Endothelial cell of hepatic sinusoid (primary cell): ENCODE data around the gene ZNF385A.

Experiments
- in situ Hi-C: cut with HindIII; loops from 2 replicates; pipeline ENCODE4 v1.10.0; 2017; ENCODE audit warnings: low sequenced_read_pairs

Gene ZNF385A

DNA sequence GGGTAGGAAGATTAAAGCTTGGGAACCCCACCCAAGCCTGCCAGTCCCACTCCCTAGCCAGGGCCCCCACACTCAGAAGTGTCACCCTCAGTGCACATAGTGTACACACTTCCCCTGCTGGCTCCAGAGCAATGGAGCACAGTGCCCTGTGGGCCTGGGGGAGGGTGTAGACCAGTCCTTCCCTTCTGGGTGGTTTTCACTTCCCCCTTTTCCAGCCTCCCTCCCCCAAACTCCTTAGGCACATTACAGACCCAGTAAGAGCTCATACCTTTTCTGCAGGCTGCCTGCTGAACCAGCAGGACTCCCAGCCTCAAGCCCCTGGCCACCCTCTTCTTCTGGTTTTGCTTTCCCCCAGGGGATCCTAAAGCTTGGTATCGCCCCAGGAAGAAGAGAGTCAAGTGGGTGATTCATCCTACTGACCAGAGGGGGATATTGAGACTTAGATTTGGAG, at the start of gene ZNF385A:
Gene ZNF385A, minus strand, starts transcription at position 143 of the 451 bp plus-strand sequence. CDS start 219 bp downstream, outside the sequence.
- in situ Hi-C loops, result loop anchor here (5.0 kb wide), 1 partner anchor 68 kb away; no protein-coding TSS in a partner anchor

DNA sequence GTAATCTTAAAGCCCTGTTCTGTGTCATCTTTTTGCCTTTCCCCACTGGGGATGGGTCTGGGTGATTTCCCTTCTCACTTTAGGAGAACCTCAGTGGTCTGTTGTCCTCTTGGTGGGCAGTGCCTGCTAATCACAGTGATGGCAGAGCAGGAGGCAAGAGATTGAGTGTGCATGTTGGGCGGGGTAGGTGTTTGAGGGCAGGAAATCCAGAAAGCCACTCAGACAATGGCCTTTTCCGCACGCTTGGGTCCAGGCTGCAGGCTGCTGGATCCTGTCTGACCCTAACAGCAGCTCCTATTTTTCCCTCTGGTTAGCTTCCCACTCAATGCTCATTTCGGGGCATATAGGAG, 48.3 kb upstream of the ZNF385A start:
- in situ Hi-C loops, result no loop called here

DNA sequence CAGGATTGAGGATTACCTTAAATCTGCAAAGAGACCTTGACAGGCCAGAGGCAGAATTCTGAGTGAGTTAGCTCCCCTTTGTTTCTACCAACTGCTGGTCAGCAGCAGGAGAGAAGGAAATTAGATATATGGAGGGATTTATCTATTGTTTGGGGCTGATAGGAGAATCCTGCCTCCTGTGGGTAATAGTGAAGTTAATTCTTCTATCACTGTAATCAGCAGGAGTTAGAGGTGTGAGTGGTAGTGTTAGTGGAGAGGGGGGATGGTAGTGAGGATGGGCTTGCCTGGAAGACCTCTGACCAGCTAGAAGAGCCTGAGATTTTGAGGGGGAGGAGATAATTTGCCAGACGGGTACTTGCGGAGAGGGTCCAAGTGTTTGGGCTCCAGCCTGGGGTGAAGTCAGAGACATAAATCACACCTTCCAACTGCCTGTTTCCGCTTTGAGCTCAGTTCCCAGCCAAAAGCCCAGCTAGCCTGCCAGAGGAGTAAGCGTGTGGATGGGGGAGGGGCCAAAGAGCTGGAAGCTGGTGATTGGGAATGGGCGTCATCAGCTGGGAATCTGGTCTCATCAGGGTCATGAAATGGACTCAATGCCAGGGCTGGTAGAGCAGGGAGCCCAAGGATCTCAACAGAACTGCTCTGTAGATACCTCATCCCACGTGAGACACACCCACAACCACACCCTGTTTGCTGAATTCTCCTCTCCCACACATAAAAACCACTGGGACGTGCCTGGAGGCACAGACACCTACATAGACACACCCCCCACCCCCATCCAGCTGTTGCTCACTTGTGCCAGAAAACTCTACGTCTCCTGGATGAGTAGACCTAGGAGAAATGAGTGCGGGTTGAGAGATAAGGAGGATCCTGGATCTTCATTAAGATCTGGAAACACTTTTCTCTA, 47.6 kb upstream of the ZNF385A start:
- in situ Hi-C loops, result no loop called here

DNA sequence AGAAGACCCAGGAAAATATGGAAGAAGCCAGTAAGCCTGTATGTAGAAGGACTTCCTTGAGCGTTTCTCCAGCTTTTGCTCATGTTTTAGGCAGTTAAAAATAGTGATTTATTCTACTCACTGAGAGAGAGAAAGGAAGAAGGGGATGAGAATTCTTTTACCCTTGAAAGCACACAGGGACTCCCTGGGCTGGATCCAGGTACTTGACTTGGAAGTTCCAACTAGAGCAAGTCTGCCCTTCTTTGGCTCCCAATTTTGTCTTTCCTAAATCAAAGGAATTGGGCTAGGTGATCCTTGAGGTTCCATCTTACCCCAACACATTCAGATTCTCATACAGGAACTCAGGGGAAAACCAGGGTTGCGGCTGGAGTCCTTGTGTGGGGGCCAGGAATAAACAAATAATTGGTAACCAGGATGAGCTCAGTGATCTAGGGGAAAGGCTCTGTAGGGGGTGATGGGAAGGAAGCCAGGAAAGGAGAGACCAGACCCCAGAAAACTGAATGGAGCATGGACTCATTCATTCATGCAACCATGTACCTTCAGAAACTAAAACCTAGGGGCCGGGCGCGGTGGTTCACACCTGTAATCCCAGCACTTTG, 46.0 kb upstream of the ZNF385A start:
- in situ Hi-C loops, result no loop called here

GRCh38 chr12:54429014-54429471, 44.5 kb upstream of the ZNF385A start:
- in situ Hi-C loops, result no loop called here

DNA sequence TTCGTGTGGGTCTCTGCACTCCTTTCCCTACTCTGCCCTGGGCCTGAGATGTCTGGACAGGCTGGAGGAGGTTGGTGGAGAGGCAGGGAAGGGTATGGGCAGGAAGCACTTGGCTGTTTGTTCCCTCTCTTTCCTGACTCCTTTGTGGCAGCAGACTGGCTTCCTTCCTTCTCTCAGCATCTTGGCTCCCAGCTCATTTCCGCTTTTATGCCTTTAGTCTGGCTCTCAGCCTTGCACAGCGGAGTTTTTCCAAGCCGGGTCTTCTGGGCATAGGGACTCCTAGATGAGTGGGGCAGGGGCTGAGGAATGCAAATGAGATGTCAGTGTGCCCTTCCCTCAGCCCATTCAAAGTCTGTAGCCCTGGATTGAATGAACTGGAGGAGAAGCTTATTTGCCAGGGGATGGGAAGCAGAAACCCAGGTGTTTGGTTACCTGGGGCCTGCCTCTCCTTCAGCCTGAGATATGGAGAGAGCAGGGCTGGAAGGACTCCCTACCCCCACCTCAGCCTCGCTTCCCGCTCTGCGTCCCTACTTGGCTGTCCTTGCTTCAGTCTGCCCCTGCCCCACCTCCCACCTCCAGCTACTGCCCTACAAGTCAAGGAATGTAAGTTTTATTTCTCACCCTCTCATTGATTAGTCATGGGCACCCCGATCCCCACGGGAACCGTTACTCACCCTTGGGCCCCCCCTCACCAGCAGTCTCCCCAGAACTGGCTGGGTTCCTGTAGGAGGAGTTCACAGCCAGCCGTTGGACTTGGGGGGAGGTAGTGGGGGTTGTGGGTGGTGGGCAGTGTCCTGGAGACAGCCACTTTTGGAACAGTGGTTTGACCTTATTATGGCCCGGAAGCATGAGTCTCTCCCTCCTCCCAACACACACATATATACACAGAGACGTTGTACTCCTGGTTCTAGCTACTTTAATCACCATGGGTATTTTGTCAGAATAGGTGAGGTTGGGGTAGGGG, 43.8 kb upstream of the ZNF385A start:
- in situ Hi-C loops, result no loop called here

DNA sequence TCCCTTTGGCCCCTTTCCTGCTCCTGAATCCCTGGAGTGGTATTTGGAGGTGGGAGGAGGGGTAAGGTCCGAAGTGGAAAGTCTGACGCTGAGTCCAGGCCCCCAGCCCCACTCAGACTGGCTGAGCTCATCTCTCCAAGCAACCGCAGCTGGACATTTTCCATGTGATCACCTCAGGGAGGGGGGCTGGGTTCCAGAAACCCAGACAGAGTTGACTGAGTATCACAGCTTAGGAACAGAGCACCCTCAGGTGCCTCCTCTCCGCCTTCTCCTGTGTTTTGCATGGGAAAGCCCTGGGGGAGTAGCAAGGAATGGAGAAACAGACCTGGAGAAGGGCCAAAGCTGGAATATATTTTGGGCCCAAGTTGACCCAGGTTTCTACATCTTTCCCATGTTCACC, 42.6 kb upstream of the ZNF385A start:
- in situ Hi-C loops, result no loop called here

- in situ Hi-C loops, result no loop called here
Measured at GRCh38 chr12:54426690-54427089, 42.2 kb upstream of the ZNF385A start.

- in situ Hi-C loops, result no loop called here
Measured at GRCh38 chr12:54425702-54426101, 41.2 kb upstream of the ZNF385A start.

GRCh38 chr12:54424224-54424623, 39.7 kb upstream of the ZNF385A start:
- in situ Hi-C loops, result no loop called here

- in situ Hi-C loops, result no loop called here
Measured at GRCh38 chr12:54423816-54424150, 39.2 kb upstream of the ZNF385A start.

GRCh38 chr12:54421879-54422250, 37.3 kb upstream of the ZNF385A start:
- in situ Hi-C loops, result no loop called here

GRCh38 chr12:54421175-54421878, 36.8 kb upstream of the ZNF385A start:
- in situ Hi-C loops, result no loop called here

- in situ Hi-C loops, result no loop called here
Measured at GRCh38 chr12:54420766-54421144, 36.2 kb upstream of the ZNF385A start.

DNA sequence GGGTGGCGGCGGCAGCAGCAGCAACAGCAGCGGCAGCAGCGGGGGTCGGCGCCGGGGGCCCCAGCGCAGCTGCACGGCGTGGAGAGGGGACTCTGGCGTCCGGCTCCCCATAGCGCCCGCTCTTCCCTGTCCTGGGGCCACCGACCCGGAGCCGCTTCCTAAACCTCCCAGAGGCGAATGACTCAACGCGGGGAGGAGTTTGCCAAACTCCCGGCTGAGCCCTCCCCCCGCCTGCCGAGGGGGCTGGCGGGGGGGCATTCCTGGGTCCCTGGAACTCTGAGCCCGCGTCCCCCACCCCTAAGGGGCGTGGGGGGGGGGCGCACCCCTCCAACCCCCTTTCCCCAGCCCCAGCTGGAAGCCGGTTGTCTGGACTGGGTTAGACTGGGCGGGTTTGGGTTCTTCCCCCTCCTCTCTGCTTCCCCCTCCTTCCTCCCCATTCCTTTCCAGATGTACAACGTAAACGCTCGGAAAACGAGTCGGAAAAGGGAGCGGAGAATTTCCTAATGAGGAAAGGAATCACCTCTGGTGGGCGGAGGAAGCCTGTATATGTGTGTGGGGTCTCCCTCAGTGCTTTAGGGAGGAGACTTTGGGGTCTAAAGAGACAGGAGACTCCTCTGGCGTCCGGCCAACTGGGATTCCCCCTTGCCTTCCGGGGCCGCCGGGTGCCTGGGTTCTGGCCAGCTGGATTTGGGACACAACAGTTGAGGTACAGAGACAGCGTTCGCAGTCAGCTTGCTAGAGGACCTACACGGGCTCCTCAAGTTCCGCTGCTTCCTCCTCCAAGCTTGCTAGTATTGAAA, 34.8 kb upstream of the ZNF385A start, which contains the start of gene ITGA5:
Gene ITGA5, minus strand, starts transcription at position 179 of the 800 bp plus-strand sequence. Its CDS starts 68 bp downstream, at position 111.
- in situ Hi-C loops, result no loop called here

DNA sequence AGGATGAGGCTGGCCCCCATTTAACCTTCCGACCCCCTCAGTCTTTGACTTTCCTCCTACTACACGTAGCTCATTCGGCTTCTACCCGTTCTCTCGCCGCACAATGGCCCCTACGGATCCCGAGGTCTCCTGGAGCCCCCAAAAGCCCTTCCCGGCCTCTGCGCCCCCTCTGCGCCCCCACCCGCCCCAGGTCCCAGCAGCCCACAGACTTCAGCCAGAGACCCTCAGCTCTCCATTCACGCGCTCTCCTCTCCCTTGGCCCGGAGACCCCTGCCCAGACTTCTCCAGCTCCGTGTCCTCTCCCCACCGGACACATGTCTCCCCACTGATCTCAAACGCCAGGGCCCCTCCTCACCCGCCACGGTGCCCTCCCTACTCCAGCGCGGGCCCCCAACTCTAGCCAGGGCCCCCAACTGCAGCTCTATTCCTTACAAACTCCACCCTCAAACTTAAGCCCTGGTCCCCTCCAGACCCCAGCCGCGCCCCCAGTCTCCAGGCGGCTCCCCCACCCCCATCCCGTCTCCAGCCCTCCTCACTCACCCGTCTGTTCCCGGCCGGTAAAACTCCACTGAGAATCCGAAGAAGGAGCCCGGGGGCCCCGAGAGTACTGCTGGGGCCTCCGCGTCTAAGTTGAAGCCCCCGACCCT, 34.0 kb upstream of the ZNF385A start:
- in situ Hi-C loops, result no loop called here

GRCh38 chr12:54417712-54418440, 33.3 kb upstream of the ZNF385A start:
- in situ Hi-C loops, result no loop called here
